Left lung (tissue), 10 donors: ENCODE data around the gene HYKK. TPM values are rescaled to one million over a fixed set of nuclear protein-coding genes. Genes with fewer than 3 reads are reported as not detected.
"Not testable (repeated sequence)": the region's sequence is repeated elsewhere in the genome, so short reads cannot be mapped to it uniquely, and the experiment has no call there.

Experiments used
- ATAC-seq: fragments of 200-7000 bp; cut with Tn5 transposase; one replicate; pipeline ENCODE4 v1.9.1; 2020; ENCODE audit warnings: moderate library complexity
- DNase-seq, 4 donors: peaks; one replicate each; pipeline ENCODE4 v3.0.0-alpha.2; 2013 to 2020
- H3K27ac ChIP-seq, 2 donors: fragments of 200-600 bp; sonication (generic) in 1 of 2; one replicate each; pipeline versions ENCODE4 v1.5.0 to v1.8.0; 2020 to 2021
- H3K27me3 ChIP-seq, 2 donors: fragments of 200-600 bp; sonication (generic) in 1 of 2; one replicate each; pipeline versions ENCODE4 v1.5.0 to v1.8.0; 2020 to 2021
- H3K36me3 ChIP-seq, 2 donors: fragments of 200-600 bp; sonication (generic) in 1 of 2; one replicate each; pipeline versions ENCODE4 v1.5.0 to v1.8.0; 2020 to 2021
- H3K4me1 ChIP-seq, 2 donors: fragments of 200-600 bp; one replicate each; pipeline ENCODE4 v1.8.0; 2021
- H3K4me3 ChIP-seq, 2 donors: fragments of 200-600 bp; sonication (generic) in 1 of 2; one replicate each; pipeline versions ENCODE4 v1.5.0 to v1.8.0; 2020 to 2021; ENCODE audit warnings: mild to moderate bottlenecking in 1 of 2
- H3K9me3 ChIP-seq, 2 donors: fragments of 200-600 bp; sonication (generic) in 1 of 2; one replicate each; pipeline versions ENCODE4 v1.5.0 to v1.8.0; 2020 to 2021
- intact Hi-C, 2 donors: fragments of 100-400 bp; cut with DNase I; formaldehyde crosslinking; loops; one replicate each; pipeline versions ENCODE4 v1.11.2 to v1.14.2; 2022
- polyA plus RNA-seq, 6 donors: library from polyadenylated mRNA; unstranded; fragments of 120-200 nt; gene quantifications; one replicate each; pipeline ENCODE4 v1.2.1, GENCODE V29; 2013; ENCODE audit not compliant: insufficient read length in 6 of 6
- total RNA-seq, 2 donors: library from RNA; stranded (reverse); fragmentation: NEBNext Ultra II Directional; extraction: Animal tissue kit (Norgen Biotek cat#: 25700); gene quantifications; one replicate each; pipeline ENCODE4 v1.2.1, GENCODE V29; 2021
- TF ChIP-seq, protein P1 (sequence below), 2 donors: fragments of 200-600 bp; sonication (generic) in 1 of 2; IDR thresholded peaks; one replicate each; pipeline versions ENCODE4 v1.5.0 to v1.8.0; 2021; ENCODE audit warnings: antibody characterized with exemption in 2 of 2
- donor health status: DM: no; HTN: yes; CAD: no.
- donor health status: DM: no; HTN: no; CAD: no.

HYKK gene
- total and polyA plus RNA-seq, 8 donors: 3.3 to 6.6 (median 5.6) TPM

DNA sequence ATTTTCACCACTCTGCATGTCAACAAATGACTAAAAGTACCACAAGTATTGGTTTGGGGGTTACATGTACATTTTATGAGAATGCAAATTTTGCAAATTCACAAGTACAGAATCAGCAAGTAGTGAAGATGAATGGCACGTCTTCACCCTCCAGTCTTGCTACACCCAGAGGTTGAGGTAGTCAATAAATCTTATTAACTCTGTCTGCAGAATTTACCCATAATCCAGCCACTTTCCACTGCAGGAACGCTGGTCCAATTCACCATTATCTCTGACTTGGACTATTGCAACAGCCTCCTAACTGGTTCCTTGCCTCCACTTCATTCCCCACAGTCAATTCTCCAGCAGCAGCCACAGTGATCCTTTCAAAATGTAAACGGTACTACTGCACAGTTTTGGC is 43.4 kb downstream of the HYKK start:
- no peaks in the 10 kb centered on the region for H3K27me3 ChIP-seq
- peaks cover 0 to 55% of the 10 kb centered on the region in 2 donors for H3K36me3 ChIP-seq
- H3K4me1 ChIP-seq: no peaks in the 10 kb centered on the region
- intact Hi-C loops: no loop called here
- ATAC-seq: no peak
- no peaks in the 10 kb centered on the region for H3K9me3 ChIP-seq
- H3K4me3 ChIP-seq: no peak overlapping the region
- H3K27ac ChIP-seq: no peak overlapping the region
- DNase-seq: no peak
- TF ChIP-seq, protein P1, sequence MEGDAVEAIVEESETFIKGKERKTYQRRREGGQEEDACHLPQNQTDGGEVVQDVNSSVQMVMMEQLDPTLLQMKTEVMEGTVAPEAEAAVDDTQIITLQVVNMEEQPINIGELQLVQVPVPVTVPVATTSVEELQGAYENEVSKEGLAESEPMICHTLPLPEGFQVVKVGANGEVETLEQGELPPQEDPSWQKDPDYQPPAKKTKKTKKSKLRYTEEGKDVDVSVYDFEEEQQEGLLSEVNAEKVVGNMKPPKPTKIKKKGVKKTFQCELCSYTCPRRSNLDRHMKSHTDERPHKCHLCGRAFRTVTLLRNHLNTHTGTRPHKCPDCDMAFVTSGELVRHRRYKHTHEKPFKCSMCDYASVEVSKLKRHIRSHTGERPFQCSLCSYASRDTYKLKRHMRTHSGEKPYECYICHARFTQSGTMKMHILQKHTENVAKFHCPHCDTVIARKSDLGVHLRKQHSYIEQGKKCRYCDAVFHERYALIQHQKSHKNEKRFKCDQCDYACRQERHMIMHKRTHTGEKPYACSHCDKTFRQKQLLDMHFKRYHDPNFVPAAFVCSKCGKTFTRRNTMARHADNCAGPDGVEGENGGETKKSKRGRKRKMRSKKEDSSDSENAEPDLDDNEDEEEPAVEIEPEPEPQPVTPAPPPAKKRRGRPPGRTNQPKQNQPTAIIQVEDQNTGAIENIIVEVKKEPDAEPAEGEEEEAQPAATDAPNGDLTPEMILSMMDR (IDR thresholded peaks at IDR 0.05): no peak

DNA sequence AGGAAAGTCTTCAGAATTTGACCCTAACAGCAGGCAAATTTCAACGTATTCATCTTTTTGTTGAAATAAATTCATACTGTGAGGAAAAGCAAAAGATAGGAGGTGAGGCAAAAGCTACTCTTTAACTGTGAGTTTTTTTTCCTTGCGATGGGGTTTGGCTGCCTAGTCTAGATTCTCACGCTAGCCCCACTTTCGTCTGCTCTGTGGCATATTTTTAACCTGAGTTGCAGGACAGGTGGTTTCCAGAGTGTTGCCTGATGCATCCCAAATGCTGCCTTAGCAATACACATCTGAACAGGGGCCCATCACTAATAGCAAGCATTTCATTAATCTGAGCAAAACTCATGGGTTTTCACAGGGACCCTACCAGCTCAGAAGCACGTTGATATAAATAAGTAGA is 44.5 kb downstream of the HYKK start:
- DNase-seq: no peak
- TF ChIP-seq, protein P1 (IDR thresholded peaks at IDR 0.05): no peak
- Histone ChIP-seq H3K4me1 (no peaks in the 10 kb centered on the region), H3K4me3 (no peak overlapping the region), H3K27me3 (no peaks in the 10 kb centered on the region), H3K27ac (no peak overlapping the region), H3K9me3 (no peaks in the 10 kb centered on the region), H3K36me3 (peaks cover 0 to 44% of the 10 kb centered on the region in 2 donors)
- intact Hi-C loops: no loop called here
- no peak for ATAC-seq

DNA sequence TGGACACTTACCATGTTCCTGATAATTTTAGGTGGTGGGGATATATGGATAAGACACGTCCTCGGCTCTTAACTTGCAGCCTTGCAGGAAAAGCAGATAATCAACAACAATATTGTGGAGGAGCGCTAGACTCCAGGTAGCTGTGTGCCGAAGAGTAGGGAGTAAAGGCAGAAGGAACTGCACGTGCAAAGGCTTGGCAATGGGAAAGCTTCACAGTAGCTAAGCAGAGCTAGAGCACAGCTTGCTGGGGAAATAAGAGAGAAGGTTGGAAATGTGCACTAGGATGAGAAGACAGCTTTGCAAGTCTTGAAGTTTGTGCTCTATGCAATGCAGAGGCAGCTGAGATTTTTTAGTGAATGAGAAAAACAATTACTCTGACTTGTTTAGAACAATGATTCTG is 45.2 kb downstream of the HYKK start:
- Histone ChIP-seq H3K27ac (no peak overlapping the region), H3K4me3 (no peak overlapping the region), H3K27me3 (no peaks in the 10 kb centered on the region), H3K9me3 (no peaks in the 10 kb centered on the region), H3K36me3 (peaks cover 0 to 37% of the 10 kb centered on the region in 2 donors), H3K4me1 (no peaks in the 10 kb centered on the region)
- DNase-seq (no peak), ATAC-seq (no peak)
- intact Hi-C loops: no loop called here
- TF ChIP-seq, protein P1 (IDR thresholded peaks at IDR 0.05): no peak

DNA sequence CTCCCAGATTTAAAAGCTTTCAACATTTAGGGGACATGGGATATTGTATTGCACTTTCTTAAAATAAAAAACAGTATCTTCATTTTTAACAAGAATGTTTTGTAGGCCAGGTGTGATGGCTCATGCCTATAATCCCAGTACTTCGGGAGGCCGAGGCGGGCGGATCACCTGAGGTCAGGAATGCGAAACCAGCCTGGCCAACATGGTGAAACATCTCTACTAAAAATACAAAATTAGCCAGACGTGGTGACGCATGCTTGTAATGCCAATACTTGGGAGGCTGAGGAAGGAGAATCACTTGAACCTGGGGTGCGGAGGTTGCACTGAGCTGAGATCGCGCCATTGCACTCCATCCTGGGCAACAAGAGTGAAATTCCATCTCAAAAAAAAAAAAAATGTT is 52.8 kb downstream of the HYKK start:
- H3K36me3 ChIP-seq, H3K4me1 ChIP-seq, intact Hi-C loops, H3K27ac ChIP-seq, H3K4me3 ChIP-seq, DNase-seq, ATAC-seq, H3K9me3 ChIP-seq: not testable (repeated sequence)
- peaks cover 0 to 11% of the 10 kb centered on the region in 2 donors for H3K27me3 ChIP-seq

DNA sequence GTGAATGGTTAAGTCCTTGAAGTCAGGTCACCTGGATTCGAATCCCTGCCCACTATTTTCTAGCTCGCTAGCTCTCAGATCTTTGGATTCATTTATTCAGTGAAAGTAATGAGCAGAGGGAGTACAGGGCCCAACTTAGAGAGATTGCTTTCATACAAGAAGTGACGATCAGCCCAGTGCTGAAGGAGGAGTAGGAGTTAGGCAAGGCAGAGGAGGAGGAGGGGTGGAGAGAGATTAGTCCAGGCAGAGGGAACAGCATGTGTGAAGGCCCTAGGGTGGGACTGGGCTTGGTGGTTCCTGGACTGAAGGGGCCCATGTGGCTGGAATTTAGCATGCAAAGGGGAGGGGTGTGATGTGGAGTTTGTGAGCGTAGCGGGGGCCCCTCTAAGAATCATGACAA is 54.1 kb downstream of the HYKK start:
- no peak overlapping the region for H3K27ac ChIP-seq
- peaks cover 6 to 17% of the 10 kb centered on the region in 2 donors for H3K4me1 ChIP-seq
- intact Hi-C loops: no loop called here
- H3K4me3 ChIP-seq: no peak overlapping the region
- no peak for ATAC-seq
- no peak for DNase-seq
- TF ChIP-seq, protein P1 (IDR thresholded peaks at IDR 0.05): no peak
- H3K9me3 ChIP-seq: no peaks in the 10 kb centered on the region
- H3K27me3 ChIP-seq: peaks cover 0 to 24% of the 10 kb centered on the region in 2 donors
- no peaks in the 10 kb centered on the region for H3K36me3 ChIP-seq

DNA sequence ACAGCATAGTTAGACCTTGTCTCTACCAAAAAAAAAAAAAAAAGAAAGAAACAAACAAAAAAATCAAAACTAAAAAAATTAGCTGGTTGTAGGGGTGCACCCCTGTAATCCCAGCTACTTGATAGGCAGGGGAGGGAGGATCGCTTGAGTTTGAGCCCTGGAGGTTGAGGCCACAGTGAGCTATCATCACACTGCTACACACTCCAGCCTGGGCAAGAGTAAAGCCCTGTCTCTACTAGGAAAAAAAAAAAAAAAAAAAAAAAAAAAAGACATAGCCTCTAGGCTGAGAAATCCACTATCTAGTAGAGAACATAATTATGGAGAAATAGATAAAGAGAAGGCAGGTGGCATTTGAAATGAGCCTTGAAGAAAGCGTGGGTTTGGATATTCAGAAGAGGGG is 55.7 kb downstream of the HYKK start:
- no peak for ATAC-seq
- H3K9me3 ChIP-seq: no peaks in the 10 kb centered on the region
- no peak overlapping the region for H3K27ac ChIP-seq
- no peaks in the 10 kb centered on the region for H3K36me3 ChIP-seq
- H3K4me3 ChIP-seq: no peak overlapping the region
- peaks cover 6 to 18% of the 10 kb centered on the region in 2 donors for H3K4me1 ChIP-seq
- H3K27me3 ChIP-seq: peaks cover 6 to 38% of the 10 kb centered on the region in 2 donors
- intact Hi-C loops: no loop called here
- DNase-seq: no peak
- TF ChIP-seq, protein P1 (IDR thresholded peaks at IDR 0.05): no peak
